MCF 10A (cell line): ENCODE data around the gene COX7B2. TPM values are rescaled to one million over a fixed set of nuclear protein-coding genes. Genes with fewer than 3 reads are reported as not detected.

Experiments
- BruUV-seq: library from RNA; stranded (reverse); fragments of 400-500 nt; replicated peaks from 2 replicates; lab custom pipeline; 2021; lab: Mats Ljungman, UMichigan
- CTCF ChIA-PET: fragments of 300-600 bp; sonication (Branson Sonifier 250); formaldehyde crosslinking; extraction: SDS; loops from one replicate; lab custom pipeline; 2021; ENCODE audit warnings: antibody characterized with exemption, inconsistent platforms; lab: Yijun Ruan, JAX
- POLR2A ChIA-PET: fragments of 300-600, 350-650 bp; sonication (Branson Sonifier 250); formaldehyde crosslinking; extraction: SDS; loops from one replicate; lab custom pipeline; 2020; ENCODE audit warnings: antibody characterized with exemption, inconsistent platforms; lab: Yijun Ruan, JAX
- DNase-seq: peaks from one replicate; pipeline ENCODE4 v3.0.0-alpha.2; 2018; ENCODE audit not compliant: unreplicated experiment
- H3K27ac Mint-ChIP-seq: one replicate; pipeline ENCODE4 v1.8.0; 2022; ENCODE audit warnings: mild to moderate bottlenecking, low read depth, mixed read lengths; ENCODE audit not compliant: unreplicated experiment
- H3K27me3 Mint-ChIP-seq: one replicate; pipeline ENCODE4 v1.8.0; 2022; ENCODE audit warnings: mixed read lengths; ENCODE audit not compliant: insufficient read depth, unreplicated experiment
- H3K36me3 Mint-ChIP-seq: one replicate; pipeline ENCODE4 v1.8.0; 2022; ENCODE audit warnings: mild to moderate bottlenecking, moderate library complexity, mixed read lengths; ENCODE audit not compliant: insufficient read depth, unreplicated experiment
- H3K4me1 Mint-ChIP-seq: one replicate; pipeline ENCODE4 v1.8.0; 2022; ENCODE audit warnings: mixed read lengths; ENCODE audit not compliant: insufficient read depth, unreplicated experiment
- H3K4me3 Mint-ChIP-seq: one replicate; pipeline ENCODE4 v1.8.0; 2022; ENCODE audit warnings: mild to moderate bottlenecking, moderate library complexity, mixed read lengths; ENCODE audit not compliant: unreplicated experiment
- H3K9me3 Mint-ChIP-seq: one replicate; pipeline ENCODE4 v1.8.0; 2022; ENCODE audit warnings: mixed read lengths; ENCODE audit not compliant: unreplicated experiment
- CTCF ChIP-seq: fragments of 200-600 bp; IDR thresholded peaks from one replicate; pipeline ENCODE4 v1.8.0; 2022; ENCODE audit warnings: antibody characterized with exemption, mild to moderate bottlenecking; ENCODE audit not compliant: unreplicated experiment
- intact Hi-C: fragments of 100-400 bp; cut with micrococcal nuclease; formaldehyde crosslinking; loops from 2 replicates; pipeline ENCODE4 v1.14.1; 2022
- total RNA-seq: library from RNA; stranded (reverse); gene quantifications from 2 replicates; pipeline ENCODE4 v1.2.3, GENCODE V29; 2022

COX7B2 gene
- total RNA-seq, 1 experiment from 2014 or later = not detected

GRCh38 chr4:46781434-46782092, 127.5 kb downstream of the COX7B2 start:
- POLR2A ChIA-PET = no interaction called here
- H3K27ac Mint-ChIP-seq = no peak overlapping the region
- no peak for DNase-seq
- H3K36me3 Mint-ChIP-seq = no peaks in the 10 kb centered on the region
- H3K4me3 Mint-ChIP-seq = no peak overlapping the region
- intact Hi-C loops = no loop called here
- CTCF ChIA-PET = interaction anchor here (0.7 kb wide), 1 partner anchor 94 kb away, joined by 3 read pairs; no protein-coding TSS in a partner anchor
- H3K9me3 Mint-ChIP-seq = no peaks in the 10 kb centered on the region
- no peaks in the 10 kb centered on the region for H3K27me3 Mint-ChIP-seq
- BruUV-seq = no TSS peak
- TF ChIP-seq CTCF = no peak
- H3K4me1 Mint-ChIP-seq = no peaks in the 10 kb centered on the region

GRCh38 chr4:46765465-46765864, 143.6 kb downstream of the COX7B2 start:
- no peak for TF ChIP-seq CTCF
- Mint-ChIP-seq H3K4me3 (no peak overlapping the region), H3K36me3 (peaks cover under 1% of the 10 kb centered on the region), H3K9me3 (no peaks in the 10 kb centered on the region), H3K4me1 (no peaks in the 10 kb centered on the region), H3K27me3 (no peaks in the 10 kb centered on the region), H3K27ac (no peak overlapping the region)
- intact Hi-C loops = no loop called here
- DNase-seq = no peak
- CTCF ChIA-PET = no interaction called here
- no TSS peak for BruUV-seq
- POLR2A ChIA-PET = no interaction called here

- ChIA-PET CTCF (no interaction called here), POLR2A (no interaction called here)
- no TSS peak for BruUV-seq
- Mint-ChIP-seq H3K4me1 (no peaks in the 10 kb centered on the region), H3K36me3 (no peaks in the 10 kb centered on the region), H3K27me3 (no peaks in the 10 kb centered on the region), H3K27ac (no peak overlapping the region), H3K9me3 (peaks cover 7% of the 10 kb centered on the region), H3K4me3 (no peak overlapping the region)
- TF ChIP-seq CTCF = no peak
- intact Hi-C loops = no loop called here
- DNase-seq = no peak
Observed at GRCh38 chr4:46730075-46730474, 179.0 kb downstream of the COX7B2 start.

- no peaks in the 10 kb centered on the region for H3K27me3 Mint-ChIP-seq
- H3K4me3 Mint-ChIP-seq = no peak overlapping the region
- no peak for DNase-seq
- peaks cover 7% of the 10 kb centered on the region for H3K9me3 Mint-ChIP-seq
- no peaks in the 10 kb centered on the region for H3K36me3 Mint-ChIP-seq
- CTCF ChIA-PET = no interaction called here
- POLR2A ChIA-PET = no interaction called here
- no peaks in the 10 kb centered on the region for H3K4me1 Mint-ChIP-seq
- no TSS peak for BruUV-seq
- no peak overlapping the region for H3K27ac Mint-ChIP-seq
- TF ChIP-seq CTCF = no peak
- intact Hi-C loops = no loop called here
Observed at GRCh38 chr4:46720055-46720454, 189.0 kb downstream of the COX7B2 start.
